GM21723 (cell line): ENCODE data around the gene CBFA2T3.

Source experiments
- ATAC-seq: cut with Tn5 transposase; IDR thresholded peaks from one replicate; pipeline ENCODE4 v1.9.1; 2021; ENCODE audit warnings: mild to moderate bottlenecking, moderate library complexity; ENCODE audit not compliant: unreplicated experiment

The CBFA2T3 gene

DNA sequence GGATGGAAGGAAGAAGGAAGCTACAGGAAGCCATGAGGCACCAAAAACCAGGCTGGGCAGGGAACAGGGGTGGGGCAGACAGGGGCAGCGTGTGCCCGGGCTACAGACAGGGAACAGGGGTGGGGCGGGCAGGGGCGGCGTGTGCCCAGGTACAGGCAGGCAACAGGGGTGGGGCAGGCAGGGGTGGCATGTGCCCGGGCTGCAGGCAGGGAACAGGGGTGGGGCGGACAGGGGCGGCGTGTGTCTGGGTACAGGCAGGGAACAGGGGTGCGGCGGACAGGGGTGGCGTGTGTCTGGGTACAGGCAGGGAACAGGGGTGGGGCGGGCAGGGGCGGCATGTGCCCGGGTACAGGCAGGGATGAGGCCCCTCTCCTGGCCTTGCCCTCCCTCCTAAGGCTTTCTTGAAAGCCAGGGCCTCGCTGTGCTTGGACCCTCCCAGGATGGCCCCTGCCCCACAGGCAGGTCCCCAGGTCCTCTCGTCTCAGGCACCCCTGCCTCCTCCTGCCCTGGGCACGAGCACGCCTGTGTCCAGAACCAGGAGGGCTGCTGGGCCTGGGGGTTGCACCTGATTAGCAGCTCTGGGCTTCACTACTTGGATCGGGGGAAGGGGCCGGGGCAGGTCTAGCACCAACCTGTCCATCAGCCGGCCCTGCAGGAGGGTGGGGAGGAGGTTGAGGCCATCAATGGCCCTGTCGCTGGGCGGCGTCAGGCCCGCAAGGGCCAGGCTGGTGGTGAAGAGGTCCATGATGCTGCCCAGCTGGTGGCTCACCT is 150.8 kb downstream of the CBFA2T3 start:
- ATAC-seq = no peak

DNA sequence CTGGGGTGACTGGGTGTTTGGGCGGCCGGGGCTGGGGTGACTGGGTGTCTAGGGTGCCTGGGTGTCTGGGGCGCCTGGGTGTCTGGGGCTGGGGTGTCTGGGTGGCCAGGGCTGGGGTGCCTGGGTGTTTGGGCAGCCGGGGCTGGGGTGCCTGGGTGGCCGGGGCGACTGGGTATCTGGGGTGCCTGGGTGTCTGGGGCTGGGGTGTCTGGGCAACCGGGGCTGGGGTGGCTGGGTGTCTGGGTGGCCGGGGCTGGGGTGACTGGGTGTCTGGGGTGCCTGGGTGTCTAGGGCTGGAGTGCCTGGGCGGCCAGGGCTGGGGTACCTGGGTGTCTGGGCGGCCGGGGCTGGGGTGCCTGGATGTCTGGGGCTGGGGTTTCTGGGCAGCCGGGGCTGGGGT is 151.9 kb downstream of the CBFA2T3 start:
- ATAC-seq = no peak
